MCF 10A (cell line): Measurements from ENCODE around the gene RAI1. TPM values are rescaled to one million over a fixed set of nuclear protein-coding genes. Genes with fewer than 3 reads are reported as not detected.
A peak's percentile ranks its signal among the peaks of the same experiment; 100 is the strongest.

Source experiments
- BruUV-seq: library from RNA; stranded (reverse); fragments of 400-500 nt; replicated peaks from 2 replicates; lab custom pipeline; 2021; lab: Mats Ljungman, UMichigan
- CTCF ChIA-PET: fragments of 300-600 bp; sonication (Branson Sonifier 250); formaldehyde crosslinking; extraction: SDS; loops from one replicate; lab custom pipeline; 2021; ENCODE audit warnings: antibody characterized with exemption, inconsistent platforms; lab: Yijun Ruan, JAX
- POLR2A ChIA-PET: fragments of 300-600, 350-650 bp; sonication (Branson Sonifier 250); formaldehyde crosslinking; extraction: SDS; loops from one replicate; lab custom pipeline; 2020; ENCODE audit warnings: antibody characterized with exemption, inconsistent platforms; lab: Yijun Ruan, JAX
- DNase-seq: peaks from one replicate; pipeline ENCODE4 v3.0.0-alpha.2; 2018; ENCODE audit not compliant: unreplicated experiment
- H3K27ac Mint-ChIP-seq: one replicate; pipeline ENCODE4 v1.8.0; 2022; ENCODE audit warnings: mild to moderate bottlenecking, low read depth, mixed read lengths; ENCODE audit not compliant: unreplicated experiment
- H3K27me3 Mint-ChIP-seq: one replicate; pipeline ENCODE4 v1.8.0; 2022; ENCODE audit warnings: mixed read lengths; ENCODE audit not compliant: insufficient read depth, unreplicated experiment
- H3K36me3 Mint-ChIP-seq: one replicate; pipeline ENCODE4 v1.8.0; 2022; ENCODE audit warnings: mild to moderate bottlenecking, moderate library complexity, mixed read lengths; ENCODE audit not compliant: insufficient read depth, unreplicated experiment
- H3K4me1 Mint-ChIP-seq: one replicate; pipeline ENCODE4 v1.8.0; 2022; ENCODE audit warnings: mixed read lengths; ENCODE audit not compliant: insufficient read depth, unreplicated experiment
- H3K4me3 Mint-ChIP-seq: one replicate; pipeline ENCODE4 v1.8.0; 2022; ENCODE audit warnings: mild to moderate bottlenecking, moderate library complexity, mixed read lengths; ENCODE audit not compliant: unreplicated experiment
- H3K9me3 Mint-ChIP-seq: one replicate; pipeline ENCODE4 v1.8.0; 2022; ENCODE audit warnings: mixed read lengths; ENCODE audit not compliant: unreplicated experiment
- CTCF ChIP-seq: fragments of 200-600 bp; IDR thresholded peaks from one replicate; pipeline ENCODE4 v1.8.0; 2022; ENCODE audit warnings: antibody characterized with exemption, mild to moderate bottlenecking; ENCODE audit not compliant: unreplicated experiment
- intact Hi-C: fragments of 100-400 bp; cut with micrococcal nuclease; formaldehyde crosslinking; loops from 2 replicates; pipeline ENCODE4 v1.14.1; 2022
- total RNA-seq: library from RNA; stranded (reverse); gene quantifications from 2 replicates; pipeline ENCODE4 v1.2.3, GENCODE V29; 2022

Gene RAI1
- total RNA-seq, 1 experiment from 2014 or later: 30.4 TPM

- H3K4me3 Mint-ChIP-seq: no peak overlapping the region
- POLR2A ChIA-PET: interaction anchor here (2.0 kb wide), 1 partner anchor 10 kb away, joined by 5 read pairs; no protein-coding TSS in a partner anchor
Observed at GRCh38 chr17:17810084-17810894, 129.0 kb downstream of the RAI1 start.

GRCh38 chr17:17810895-17811248, 129.6 kb downstream of the RAI1 start:
- intact Hi-C loops: no loop called here
- no peak for TF ChIP-seq CTCF
- BruUV-seq: TSS peak; percentile 59
- Mint-ChIP-seq H3K27ac (no peak overlapping the region), H3K4me3 (no peak overlapping the region), H3K27me3 (no peaks in the 10 kb centered on the region), H3K36me3 (peaks cover 76% of the 10 kb centered on the region), H3K9me3 (no peaks in the 10 kb centered on the region), H3K4me1 (peaks cover 9% of the 10 kb centered on the region)
- ChIA-PET CTCF (interaction anchor here (0.5 to 5.5 kb wide), 9 partner anchors 10 to 130 kb away, joined by 3 to 92 read pairs (median 4); no protein-coding TSS in a partner anchor), POLR2A (interaction anchor here (1.0 to 2.0 kb wide), 3 partner anchors 10 to 49 kb away, joined by 3 to 5 read pairs (median 3); no protein-coding TSS in a partner anchor)
- no peak for DNase-seq

More at GRCh38 chr17:17810084-17810894, 129.0 kb downstream of the RAI1 start:
- CTCF ChIA-PET: interaction anchor here (0.5 to 5.5 kb wide), 4 partner anchors 49 to 130 kb away, joined by 3 to 92 read pairs (median 3); no protein-coding TSS in a partner anchor
- peak overlapping the region; percentile 63 for H3K27ac Mint-ChIP-seq
- TF ChIP-seq CTCF: no peak
- H3K36me3 Mint-ChIP-seq: peaks cover 76% of the 10 kb centered on the region
- intact Hi-C loops: no loop called here
- H3K9me3 Mint-ChIP-seq: no peaks in the 10 kb centered on the region
- peaks cover 15% of the 10 kb centered on the region for H3K4me1 Mint-ChIP-seq
- H3K27me3 Mint-ChIP-seq: no peaks in the 10 kb centered on the region
- BruUV-seq: no TSS peak
- no peak for DNase-seq

- Mint-ChIP-seq H3K27me3 (no peaks in the 10 kb centered on the region), H3K4me1 (peaks cover 5% of the 10 kb centered on the region), H3K9me3 (no peaks in the 10 kb centered on the region), H3K4me3 (no peak overlapping the region), H3K36me3 (peaks cover 72% of the 10 kb centered on the region), H3K27ac (no peak overlapping the region)
- DNase-seq: no peak
- CTCF ChIA-PET: interaction anchor here (0.6 to 5.5 kb wide), 23 partner anchors 8 to 133 kb away, joined by 3 to 92 read pairs (median 4); partner anchors contain the start of gene SREBF1
- intact Hi-C loops: loop anchor here (1.0 kb wide), 4 partner anchors 45 to 222 kb away; no protein-coding TSS in a partner anchor
- no peak for TF ChIP-seq CTCF
- POLR2A ChIA-PET: interaction anchor here (0.7 to 4.0 kb wide), 10 partner anchors 9 to 126 kb away, joined by 3 to 17 read pairs (median 3); no protein-coding TSS in a partner anchor
- BruUV-seq: no TSS peak
Observed at GRCh38 chr17:17811381-17812210, 130.3 kb downstream of the RAI1 start.
